Measurements from ENCODE around the gene FLYWCH1. TPM values are rescaled to one million over a fixed set of nuclear protein-coding genes. Genes with fewer than 3 reads are reported as not detected.

The FLYWCH1 gene
- total and polyA plus RNA-seq, 10 of the 15 experiments (the other 5 are each of a cell fraction or from before 2014, with no cell fraction given): 0.47 to 33.8 (median 11.2) TPM

- no TSS peak for BruUV-seq (replicated peaks)
- peak overlapping the region; percentile 99 for H3K4me2 ChIP-seq (ENCODE audit: control insufficient read depth, insufficient read depth)
- H4K20me1 ChIP-seq (ENCODE audit: control insufficient read depth, insufficient read depth): no peaks in the 10 kb centered on the region
- 9% methylated on average over 34 of the region's 39 CpGs for WGBS (ENCODE audit: insufficient coverage, insufficient replicate concordance, low lambda C conversion rate, missing lambda C conversion rate)
- DNase-seq (ENCODE audit: low read depth, low spot score) (no peak), FAIRE-seq (peak; percentile 38), ATAC-seq (peak; percentile 67)
- no peaks in the 10 kb centered on the region for H3K27me3 ChIP-seq (replicated peaks in 1 of 2; ENCODE audit: control insufficient read depth in 2 of 2, insufficient read depth in 2 of 2, low read length in 1 of 2)
- peak overlapping the region; percentile 97 for H2AFZ ChIP-seq (ENCODE audit: control insufficient read depth, low read depth, low read length)
- H3K9ac ChIP-seq (ENCODE audit: control insufficient read depth, insufficient read depth, low read length): peak overlapping the region; percentile 73
- SMC1A ChIA-PET (ENCODE audit: uncharacterized antibody, unreplicated experiment): interaction anchor here (0.6 to 1.5 kb wide), 9 partner anchors 8 to 50 kb away, joined by 3 to 9 read pairs (median 4); partner anchors contain the start of gene FLYWCH2
- in situ Hi-C loops (cut with MboI): loop anchor here (5.0 kb wide), 1 partner anchor 35 kb away; no protein-coding TSS in a partner anchor
- H3K4me1 ChIP-seq (ENCODE audit: control insufficient read depth, insufficient read depth, low read length): peaks cover 3% of the 10 kb centered on the region; the same call in 1 of the 2 replicates
- RAD21 ChIA-PET (ENCODE audit: unreplicated experiment): interaction anchor here (0.6 to 2.1 kb wide), 7 partner anchors 9 to 53 kb away, joined by 3 to 19 read pairs (median 4); partner anchors contain the start of gene FLYWCH2
- TF ChIP-seq RELA (IDR thresholded peaks at IDR 0.05; ENCODE audit: borderline replicate concordance, partially characterized antibody): no peak
- TF ChIP-seq BHLHE40 (IDR thresholded peaks at IDR 0.05; ENCODE audit: borderline replicate concordance in 1 of 2, low read depth in 2 of 2, low read length in 1 of 2): peak in 1 of 2 experiments; percentile 4; a peak in 1 of 4 replicates
- CTCF ChIA-PET: interaction anchor here (0.8 to 2.5 kb wide), 10 partner anchors 7 to 74 kb away, joined by 3 to 14 read pairs (median 8); partner anchors contain the start of gene FLYWCH2
- intact Hi-C loops (cut with micrococcal nuclease; ENCODE audit: unreplicated experiment): no loop called here
- H3K27ac ChIP-seq (ENCODE audit: control insufficient read depth, insufficient read depth): peak overlapping the region; percentile 54; the same call in 1 of the 2 replicates
- peak overlapping the region; percentile 97 for H3K4me3 ChIP-seq
- POLR2A ChIA-PET: interaction anchor here (0.5 to 2.4 kb wide), 4 partner anchors 14 to 230 kb away, joined by 3 to 7 read pairs (median 4); partner anchors contain the start of gene KCTD5
- H3K36me3 ChIP-seq (ENCODE audit: control insufficient read depth in 2 of 2, insufficient read depth in 2 of 2, low read length in 1 of 2): peaks cover 0 to 2% of the 10 kb centered on the region in 2 experiments; a peak in 1 of 4 replicates
- H3K79me2 ChIP-seq (ENCODE audit: control insufficient read depth, insufficient read depth, low read length): peaks cover 9% of the 10 kb centered on the region
- no peaks in the 10 kb centered on the region for H3K9me3 ChIP-seq (replicated peaks; ENCODE audit: control insufficient read depth, insufficient read depth, low read length)
Observed at GRCh38 chr16:2912330-2913199, 834 bp downstream of the FLYWCH1 start.

- H2AFZ ChIP-seq (ENCODE audit: control insufficient read depth, low read depth, low read length): no peak overlapping the region
- peaks cover 9% of the 10 kb centered on the region for H3K79me2 ChIP-seq (ENCODE audit: control insufficient read depth, insufficient read depth, low read length)
- ChIA-PET SMC1A (ENCODE audit: uncharacterized antibody, unreplicated experiment) (interaction anchor here (1.1 to 1.5 kb wide), 3 partner anchors 8 to 14 kb away, joined by 3 to 9 read pairs (median 5); no protein-coding TSS in a partner anchor), CTCF (interaction anchor here (1.0 to 1.8 kb wide), 4 partner anchors 10 to 49 kb away, joined by 3 to 8 read pairs (median 4); no protein-coding TSS in a partner anchor), RAD21 (ENCODE audit: unreplicated experiment) (no interaction called here), POLR2A (interaction anchor here (0.6 kb wide), 1 partner anchor 69 kb away, joined by 6 read pairs; no protein-coding TSS in a partner anchor)
- DNase-seq (ENCODE audit: low read depth, low spot score): no peak
- H3K27me3 ChIP-seq (replicated peaks in 1 of 2; ENCODE audit: control insufficient read depth in 2 of 2, insufficient read depth in 2 of 2, low read length in 1 of 2): no peaks in the 10 kb centered on the region
- BruUV-seq (replicated peaks): no TSS peak
- no peaks in the 10 kb centered on the region for H4K20me1 ChIP-seq (ENCODE audit: control insufficient read depth, insufficient read depth)
- peaks cover 3% of the 10 kb centered on the region; the same call in 1 of the 2 replicates for H3K4me1 ChIP-seq (ENCODE audit: control insufficient read depth, insufficient read depth, low read length)
- no peaks in the 10 kb centered on the region for H3K9me3 ChIP-seq (replicated peaks; ENCODE audit: control insufficient read depth, insufficient read depth, low read length)
- no peak for FAIRE-seq
- peak overlapping the region; percentile 99 for H3K4me2 ChIP-seq (ENCODE audit: control insufficient read depth, insufficient read depth)
- H3K9ac ChIP-seq (ENCODE audit: control insufficient read depth, insufficient read depth, low read length): no peak overlapping the region
- intact Hi-C loops (cut with micrococcal nuclease; ENCODE audit: unreplicated experiment) (no loop called here), in situ Hi-C loops (cut with MboI) (loop anchor here (5.0 kb wide), 1 partner anchor 36 kb away; no protein-coding TSS in a partner anchor)
- ATAC-seq: no peak
- peak overlapping the region; percentile 97; the same call in 1 of the 2 replicates for H3K4me3 ChIP-seq
- peaks cover 0 to 2% of the 10 kb centered on the region in 2 experiments; a peak in 1 of 4 replicates for H3K36me3 ChIP-seq (ENCODE audit: control insufficient read depth in 2 of 2, insufficient read depth in 2 of 2, low read length in 1 of 2)
- WGBS (ENCODE audit: insufficient coverage, insufficient replicate concordance, low lambda C conversion rate, missing lambda C conversion rate): 92% methylated on average over 7 of the region's 7 CpGs
- no peak overlapping the region for H3K27ac ChIP-seq (ENCODE audit: control insufficient read depth, insufficient read depth)
- TF ChIP-seq MYB (IDR thresholded peaks at IDR 0.05; ENCODE audit: borderline replicate concordance, low read depth, low read length) (no peak), SIN3A (IDR thresholded peaks at IDR 0.05; ENCODE audit: low read depth, low read length) (no peak), SUPT20H (IDR thresholded peaks at IDR 0.05; ENCODE audit: borderline replicate concordance, control insufficient read depth, low read depth, low read length) (no peak), KDM1A (IDR thresholded peaks at IDR 0.05; ENCODE audit: borderline replicate concordance) (no peak)
Observed at GRCh38 chr16:2913603-2914002, 1.9 kb downstream of the FLYWCH1 start.
